NCI-H2081 (cell line): ENCODE results near the gene C1orf226.
"Not testable (repeated sequence)": the region's sequence is repeated elsewhere in the genome, so short reads cannot be mapped to it uniquely, and the experiment has no call there.

Experiments
- DNase-seq, 2 experiments: peaks; one replicate each; lab custom pipeline; 2025; lab: John Stamatoyannopoulos, UW

Gene C1orf226

DNA sequence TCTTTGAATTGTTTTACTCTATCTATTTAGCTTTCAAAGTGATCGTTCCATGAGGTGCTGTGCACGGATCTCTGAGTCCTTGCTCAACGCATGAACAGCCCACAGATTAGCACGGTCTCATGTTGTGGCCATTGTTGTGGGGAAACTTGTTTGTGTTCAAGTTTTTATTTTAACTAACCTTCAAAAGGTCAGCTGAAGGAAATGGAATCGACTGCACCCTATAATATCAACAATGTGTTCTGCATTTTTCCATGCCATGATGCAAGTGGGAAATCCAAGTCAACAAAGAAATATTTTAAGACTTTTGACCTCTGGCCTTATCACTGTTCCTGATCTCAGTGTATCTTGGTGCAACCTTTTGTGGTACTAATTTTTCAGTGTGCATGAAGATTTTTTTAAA lies 24.3 kb downstream of the C1orf226 start:
- no peak for DNase-seq

DNA sequence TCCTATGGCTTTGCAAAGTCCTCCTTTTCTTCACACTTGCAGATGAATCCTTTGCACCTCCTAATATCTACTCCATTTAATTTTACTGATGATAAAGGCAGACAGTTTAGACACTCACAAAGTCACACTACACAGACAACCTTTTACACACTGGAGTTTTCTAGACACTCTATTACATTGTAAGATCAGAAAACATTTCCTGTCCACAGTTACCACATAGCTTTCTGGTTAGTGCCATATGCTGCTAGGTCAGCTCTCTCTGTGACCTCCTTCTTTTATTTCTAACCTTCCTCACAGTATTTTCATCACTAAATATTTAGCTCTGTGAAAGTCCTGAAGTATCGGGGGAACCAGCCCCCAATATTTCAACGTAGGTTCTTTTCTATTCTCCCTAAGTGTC lies 25.3 kb downstream of the C1orf226 start:
- no peak for DNase-seq

DNA sequence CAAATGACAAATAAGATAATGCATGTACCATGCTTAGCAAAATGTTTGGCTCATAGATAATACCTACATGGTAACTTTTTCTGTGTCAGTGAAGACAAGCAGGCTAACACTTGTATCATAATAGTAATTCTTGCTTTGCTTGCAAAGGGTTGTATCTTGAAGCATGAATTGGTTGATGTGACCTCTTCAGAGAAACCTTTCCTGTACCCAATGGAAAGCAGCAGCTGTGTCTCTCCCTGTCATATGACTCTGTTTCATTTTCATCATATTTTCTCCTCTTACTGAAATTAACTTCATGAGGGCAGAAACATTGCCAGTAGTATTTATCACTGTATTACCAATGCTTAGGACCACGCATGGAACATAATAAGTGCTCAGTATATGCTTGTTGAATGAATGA lies 26.0 kb downstream of the C1orf226 start:
- DNase-seq: no peak

DNA sequence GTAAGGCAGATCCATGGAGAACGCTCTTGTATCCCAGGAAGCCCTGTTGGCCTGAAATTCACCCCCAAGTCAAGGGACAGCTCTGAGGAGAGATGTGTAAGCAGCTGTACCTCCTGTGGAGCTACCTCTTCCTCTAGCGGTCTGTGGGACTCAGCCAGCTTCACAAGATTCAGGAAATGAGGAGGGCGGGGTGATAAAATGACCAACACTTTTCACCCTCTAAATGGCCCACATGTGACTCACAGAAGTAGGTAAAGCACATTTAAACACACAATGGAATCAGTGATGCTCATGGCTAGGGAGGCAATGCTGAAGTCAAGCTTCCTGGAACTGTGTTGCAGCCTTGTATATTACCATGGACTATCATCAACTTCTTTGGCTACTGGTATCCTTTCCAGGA lies 30.5 kb downstream of the C1orf226 start, which contains the start of gene SH2D1B:
Gene SH2D1B, minus strand, starts transcription at position 135 of the 400 bp plus-strand sequence. Its CDS starts 120 bp downstream, at position 15.
- no peak for DNase-seq

DNA sequence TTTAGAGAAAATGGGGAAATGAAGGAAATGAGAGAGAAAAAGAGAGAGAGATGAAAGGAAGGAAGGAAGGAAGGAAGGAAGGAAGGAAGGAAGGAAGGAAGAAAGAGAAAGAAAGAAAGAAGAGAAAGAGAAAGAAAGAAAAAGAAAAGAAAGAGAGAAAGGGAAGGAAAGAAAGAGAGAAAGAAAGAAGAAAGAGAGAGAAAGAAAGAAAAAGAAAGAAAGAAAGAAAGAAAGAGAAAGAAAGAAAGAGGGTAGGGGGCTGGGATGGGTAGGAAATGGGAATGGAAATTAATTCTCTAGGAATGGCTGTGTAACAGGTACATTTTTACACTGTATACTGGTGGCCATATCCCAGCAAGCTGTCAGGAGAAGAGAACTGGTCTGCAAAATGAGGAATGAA lies 34.7 kb downstream of the C1orf226 start:
- DNase-seq: no peak

DNA sequence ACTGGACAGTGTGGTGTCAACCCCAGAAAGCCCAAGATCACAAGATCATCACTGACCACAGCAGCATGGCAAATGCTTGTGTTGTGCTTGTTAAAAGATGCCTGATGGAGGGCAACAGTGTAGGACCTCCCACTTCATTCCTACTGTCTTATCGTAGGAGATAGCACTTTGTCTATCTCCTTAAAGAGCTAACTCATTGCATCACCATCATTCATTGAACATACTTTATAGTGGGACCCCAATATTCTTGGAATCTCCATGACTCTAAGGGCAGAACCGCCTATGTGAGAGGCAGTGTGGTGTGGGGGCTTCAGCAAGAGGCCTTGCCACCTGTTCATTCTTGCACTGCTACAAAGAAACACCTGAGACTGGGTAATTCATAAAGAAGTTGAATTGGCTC lies 35.4 kb downstream of the C1orf226 start:
- no peak for DNase-seq

DNA sequence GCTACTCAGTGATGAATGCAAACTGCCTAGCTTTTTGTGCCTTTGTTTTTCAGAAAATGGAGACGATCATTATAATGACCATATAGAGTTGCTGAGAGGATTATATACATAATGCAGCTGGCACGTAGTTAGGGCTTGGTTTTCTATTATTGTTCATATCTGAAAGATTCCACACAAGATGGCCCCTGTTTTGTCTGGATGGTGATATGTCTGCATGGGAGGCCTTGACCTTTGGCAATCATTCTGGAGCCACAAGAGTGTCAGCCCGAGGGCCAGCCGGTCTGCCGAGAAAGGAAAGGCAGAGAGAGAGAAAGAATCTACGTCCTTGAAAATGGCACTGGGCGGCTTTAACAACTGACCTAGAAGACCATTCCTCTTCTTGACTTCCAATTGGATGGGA lies 36.1 kb downstream of the C1orf226 start:
- DNase-seq: no peak

DNA sequence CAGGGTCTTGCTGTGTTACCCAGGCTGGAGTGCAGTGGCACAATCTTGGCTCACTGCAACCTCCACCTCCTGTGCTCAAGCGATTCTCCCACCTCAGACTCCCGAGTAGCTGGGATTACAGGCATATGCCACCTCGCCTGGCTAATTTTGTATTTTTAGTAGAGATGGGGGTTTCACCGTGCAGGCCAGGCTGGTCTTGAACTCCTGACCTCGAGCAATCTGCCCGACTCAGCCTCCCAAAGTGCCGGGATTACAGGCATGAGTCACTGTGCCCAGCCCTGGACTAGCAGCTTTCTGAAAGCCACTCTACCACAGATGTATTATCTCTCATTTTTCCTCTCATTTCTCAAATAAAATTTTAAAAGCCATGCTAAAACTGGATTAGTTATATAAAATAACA lies 37.1 kb downstream of the C1orf226 start:
- DNase-seq: not testable (repeated sequence)

DNA sequence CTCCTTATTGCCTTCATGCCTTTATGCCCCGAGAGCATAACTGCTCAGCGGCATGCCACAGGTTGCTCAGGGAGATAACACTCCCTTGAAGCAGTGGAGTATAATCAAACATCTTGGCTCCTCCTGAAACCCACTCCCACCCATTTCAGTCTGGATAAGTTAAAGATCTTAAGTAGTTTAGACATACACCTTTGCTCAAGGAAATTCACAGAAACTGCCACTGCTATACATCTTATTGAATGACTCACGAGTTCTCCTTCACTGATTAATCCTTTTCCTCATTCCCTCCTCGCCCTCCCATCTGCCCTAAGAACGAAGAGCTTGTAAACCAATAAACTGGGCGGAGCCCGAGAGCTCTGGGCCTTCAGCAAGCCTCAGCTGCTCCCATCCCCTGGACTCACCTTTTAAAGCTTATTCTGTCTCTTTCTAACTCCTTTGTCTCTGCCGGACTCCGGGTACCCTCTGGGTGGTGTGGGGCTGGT lies 38.0 kb downstream of the C1orf226 start:
- DNase-seq: not testable (repeated sequence)

DNA sequence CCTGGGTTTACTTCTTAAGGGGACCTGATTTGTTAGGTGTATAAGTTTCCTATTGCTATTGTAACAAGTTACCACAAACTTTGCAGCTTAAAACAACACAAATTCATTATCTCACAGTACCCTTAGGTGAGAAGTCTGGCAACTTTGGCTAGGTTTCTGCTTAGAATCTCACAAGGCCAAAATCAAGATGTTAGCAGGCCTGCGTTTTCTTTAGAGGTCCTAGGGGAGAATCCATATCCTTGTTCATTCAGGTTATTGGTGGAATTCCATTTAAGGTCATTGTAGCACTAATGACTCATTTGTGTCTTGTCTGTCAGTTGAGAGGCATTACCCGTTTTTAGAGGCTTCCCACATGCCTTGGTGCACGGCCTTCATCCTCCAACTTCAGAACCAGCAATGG lies 38.6 kb downstream of the C1orf226 start:
- DNase-seq: no peak

DNA sequence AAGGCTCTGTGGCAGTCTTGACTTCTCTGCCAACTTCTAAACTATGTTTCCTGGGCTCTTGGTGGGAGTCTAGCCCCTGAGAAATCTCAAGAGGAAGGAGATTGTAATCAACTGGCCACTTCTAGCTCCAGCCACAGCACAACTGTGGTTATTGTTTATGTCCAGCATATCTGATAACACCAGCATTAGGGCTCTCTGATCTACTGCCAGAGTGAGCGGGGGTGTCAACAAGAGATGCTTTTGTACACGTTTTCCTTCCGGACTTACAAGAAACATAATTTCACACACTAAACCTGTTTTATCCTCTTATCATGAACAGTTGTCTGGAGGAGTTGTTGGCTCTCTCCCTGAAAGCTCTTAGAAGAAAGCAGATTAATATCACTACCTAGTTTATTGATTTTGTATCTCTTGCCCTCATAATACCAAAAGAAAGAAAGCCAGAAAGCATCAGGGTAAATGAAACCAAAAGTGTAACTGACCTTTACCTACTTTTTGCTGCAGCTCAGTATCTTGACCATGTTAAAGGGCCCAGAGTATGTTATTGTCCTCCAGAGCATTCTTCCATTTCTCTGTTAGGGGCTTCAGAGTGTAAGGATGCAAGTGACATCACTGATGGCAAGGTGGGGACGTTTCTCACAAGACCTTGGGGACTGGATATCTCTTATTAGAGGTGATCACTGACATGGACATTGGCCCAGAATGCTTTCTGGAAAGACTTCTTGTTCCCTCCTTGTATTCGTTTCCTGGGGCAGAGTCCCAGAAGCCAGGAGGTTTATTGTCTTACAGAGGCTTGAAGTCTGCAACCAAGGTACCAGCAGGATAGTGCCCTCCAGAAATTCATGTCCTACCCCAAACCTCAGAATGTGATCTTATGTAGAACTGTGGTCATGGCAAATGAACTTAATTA lies 40.0 kb downstream of the C1orf226 start:
- no peak for DNase-seq

DNA sequence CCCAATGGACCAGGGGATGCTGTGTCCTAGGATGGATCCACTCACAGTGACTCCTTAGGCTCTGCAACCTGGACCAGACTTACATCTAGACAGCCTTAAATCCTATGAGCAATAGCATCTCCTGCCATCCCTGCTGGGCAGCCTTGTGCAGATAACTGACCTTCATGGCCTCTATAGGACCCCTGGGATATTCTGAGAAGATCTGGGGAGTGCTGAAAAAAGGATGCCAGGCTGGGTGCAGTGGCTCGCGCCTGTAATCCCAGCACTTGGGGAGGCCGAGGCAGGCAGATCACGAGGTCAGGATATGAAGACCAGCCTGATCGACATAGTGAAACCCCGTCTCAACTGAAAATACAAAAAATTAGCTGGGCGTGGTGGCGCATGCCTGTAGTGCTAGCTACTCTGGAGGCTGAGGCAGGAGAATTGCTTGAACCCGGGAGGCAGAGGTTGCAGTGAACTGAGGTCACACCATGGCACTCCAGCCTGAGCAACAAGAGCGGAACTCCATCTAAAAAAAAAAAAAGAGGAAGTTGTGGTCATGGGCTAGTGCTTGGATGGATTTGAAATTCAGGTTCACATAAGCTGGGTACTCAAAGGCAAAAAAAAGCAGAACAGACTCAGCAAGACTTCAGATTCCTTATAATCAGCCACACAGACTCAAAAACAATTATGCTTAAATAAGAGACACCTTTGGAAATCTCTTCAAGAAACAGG lies 41.3 kb downstream of the C1orf226 start:
- no peak for DNase-seq

DNA sequence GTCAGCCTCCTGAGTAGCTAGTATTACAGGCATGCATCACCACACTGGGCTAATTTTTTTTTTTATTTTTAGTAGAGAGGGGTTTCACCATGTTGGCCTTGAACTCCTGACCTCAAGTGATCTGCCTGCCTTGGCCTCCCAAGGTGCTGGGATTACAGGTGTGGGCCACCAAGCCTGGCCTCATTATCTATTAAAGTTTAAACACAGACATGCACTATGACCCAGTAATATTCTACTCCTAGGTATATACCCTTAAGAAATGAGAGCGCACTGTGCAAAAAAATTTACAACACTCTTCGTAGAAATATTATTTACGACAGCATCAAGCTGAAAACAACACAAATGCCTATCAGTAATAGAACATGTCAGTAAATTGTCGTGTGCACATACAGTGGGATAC lies 49.1 kb downstream of the C1orf226 start:
- no peak for DNase-seq

DNA sequence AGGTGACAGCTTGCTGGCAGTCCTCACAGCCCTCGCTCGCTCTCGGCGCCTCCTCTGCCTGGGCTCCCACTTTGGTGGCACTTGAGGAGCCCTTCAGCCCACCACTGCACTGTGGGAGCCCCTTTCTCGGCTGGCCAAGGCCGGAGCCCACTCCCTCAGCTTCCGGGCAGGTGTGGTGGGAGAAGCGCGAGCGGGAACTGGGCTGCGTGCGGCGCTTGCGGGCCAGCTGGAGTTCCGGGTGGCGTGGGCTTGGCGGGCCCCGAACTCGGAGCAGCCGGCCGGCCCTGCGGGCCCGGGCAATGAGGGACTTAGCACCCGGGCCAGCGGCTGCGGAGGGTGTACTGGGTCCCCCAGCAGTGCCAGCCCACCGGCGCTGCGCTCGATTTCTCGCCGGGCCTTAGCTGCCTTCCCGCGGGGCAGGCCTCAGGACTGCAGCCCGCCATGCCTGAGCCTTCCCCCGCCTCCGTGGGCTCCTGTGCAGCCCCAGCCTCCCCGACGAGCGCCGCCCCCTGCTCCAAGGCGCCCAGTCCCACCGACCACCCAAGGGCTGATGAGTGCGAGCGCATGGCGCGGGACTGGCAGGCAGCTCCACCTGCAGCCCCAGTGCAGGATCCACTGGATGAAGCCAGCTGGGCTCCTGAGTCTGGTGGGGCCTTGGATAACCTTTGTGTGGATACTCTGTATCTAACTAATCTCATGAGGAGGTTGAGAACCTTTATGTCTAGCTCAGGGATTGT lies 51.6 kb downstream of the C1orf226 start:
- not testable (repeated sequence) for DNase-seq
